BE2C (cell line): Measurements from ENCODE around the gene PIK3CD.

ENCODE experiments used
- DNase-seq: peaks from one replicate; pipeline ENCODE4 v3.0.0-alpha.2; 2020
- H3K27me3 ChIP-seq: fragments of 250-450 bp; sonication (Bioruptor Pico); 2 replicates; pipeline ENCODE4 v1.5.1; 2020; ENCODE audit warnings: mild to moderate bottlenecking
- H3K36me3 ChIP-seq: fragments of 250-450 bp; sonication (Bioruptor Pico); 2 replicates; pipeline ENCODE4 v1.5.1; 2020; ENCODE audit warnings: mild to moderate bottlenecking
- H3K4me1 ChIP-seq: fragments of 250-450 bp; sonication (Bioruptor Pico); 2 replicates; pipeline ENCODE4 v1.5.1; 2020
- H3K4me3 ChIP-seq: 2 replicates; pipeline ENCODE4 v1.5.1; 2011; ENCODE audit warnings: low read depth, low read length
- H3K9me3 ChIP-seq: fragments of 250-450 bp; sonication (Bioruptor Pico); 2 replicates; pipeline ENCODE4 v1.5.1; 2020
- CTCF ChIP-seq: IDR thresholded peaks from 2 replicates; pipeline ENCODE4 v1.5.1; 2012; ENCODE audit warnings: mild to moderate bottlenecking, low read depth, low read length

The PIK3CD gene

GRCh38 chr1:9691108-9691445, 39.5 kb downstream of the PIK3CD start:
- DNase-seq = no peak
- TF ChIP-seq CTCF = no peak
- H3K4me3 ChIP-seq = no peak overlapping the region
- no peaks in the 10 kb centered on the region for H3K36me3 ChIP-seq
- H3K9me3 ChIP-seq = no peaks in the 10 kb centered on the region
- H3K27me3 ChIP-seq = peaks cover 28% of the 10 kb centered on the region
- no peaks in the 10 kb centered on the region for H3K4me1 ChIP-seq

GRCh38 chr1:9691691-9692090, 40.2 kb downstream of the PIK3CD start:
- no peak for DNase-seq
- H3K9me3 ChIP-seq = no peaks in the 10 kb centered on the region
- no peak overlapping the region for H3K4me3 ChIP-seq
- no peaks in the 10 kb centered on the region for H3K36me3 ChIP-seq
- no peak for TF ChIP-seq CTCF
- H3K27me3 ChIP-seq = peaks cover 28% of the 10 kb centered on the region
- no peaks in the 10 kb centered on the region for H3K4me1 ChIP-seq

GRCh38 chr1:9696793-9697192, 45.3 kb downstream of the PIK3CD start:
- H3K4me3 ChIP-seq = no peak overlapping the region
- no peak for TF ChIP-seq CTCF
- DNase-seq = no peak
- no peaks in the 10 kb centered on the region for H3K36me3 ChIP-seq
- H3K4me1 ChIP-seq = no peaks in the 10 kb centered on the region
- no peaks in the 10 kb centered on the region for H3K27me3 ChIP-seq
- no peaks in the 10 kb centered on the region for H3K9me3 ChIP-seq

GRCh38 chr1:9699361-9699760, 47.8 kb downstream of the PIK3CD start:
- no peaks in the 10 kb centered on the region for H3K9me3 ChIP-seq
- H3K27me3 ChIP-seq = no peaks in the 10 kb centered on the region
- no peak for TF ChIP-seq CTCF
- DNase-seq = no peak
- no peaks in the 10 kb centered on the region for H3K36me3 ChIP-seq
- no peaks in the 10 kb centered on the region for H3K4me1 ChIP-seq
- no peak overlapping the region for H3K4me3 ChIP-seq

GRCh38 chr1:9700340-9700739, 48.8 kb downstream of the PIK3CD start:
- Histone ChIP-seq H3K36me3 (no peaks in the 10 kb centered on the region), H3K4me1 (no peaks in the 10 kb centered on the region), H3K4me3 (no peak overlapping the region), H3K27me3 (no peaks in the 10 kb centered on the region), H3K9me3 (no peaks in the 10 kb centered on the region)
- no peak for DNase-seq
- no peak for TF ChIP-seq CTCF

- TF ChIP-seq CTCF = no peak
- Histone ChIP-seq H3K4me3 (no peak overlapping the region), H3K27me3 (no peaks in the 10 kb centered on the region), H3K9me3 (no peaks in the 10 kb centered on the region), H3K4me1 (no peaks in the 10 kb centered on the region), H3K36me3 (no peaks in the 10 kb centered on the region)
- DNase-seq = no peak
These were observed 50.1 kb downstream of the PIK3CD start for GRCh38 chr1:9701665-9702064.
